Breast epithelium (tissue), 3 donors: ENCODE data around the gene FRMD6.

ENCODE experiments used
- POLR2A ChIP-seq: fragments of 450-650 bp; IDR thresholded peaks from one replicate; pipeline ENCODE4 v1.6.1; 2016; ENCODE audit warnings: antibody characterized with exemption, mild to moderate bottlenecking, moderate library complexity
- TF ChIP-seq, protein P1 (sequence below), 3 donors: fragments of 450-650 bp; IDR thresholded peaks; one replicate each; pipeline ENCODE4 v1.5.1; 2016 to 2017; ENCODE audit warnings: antibody characterized with exemption in 3 of 3, mild to moderate bottlenecking in 3 of 3, moderate library complexity in 3 of 3

- no peak for TF ChIP-seq POLR2A
- TF ChIP-seq, protein P1, sequence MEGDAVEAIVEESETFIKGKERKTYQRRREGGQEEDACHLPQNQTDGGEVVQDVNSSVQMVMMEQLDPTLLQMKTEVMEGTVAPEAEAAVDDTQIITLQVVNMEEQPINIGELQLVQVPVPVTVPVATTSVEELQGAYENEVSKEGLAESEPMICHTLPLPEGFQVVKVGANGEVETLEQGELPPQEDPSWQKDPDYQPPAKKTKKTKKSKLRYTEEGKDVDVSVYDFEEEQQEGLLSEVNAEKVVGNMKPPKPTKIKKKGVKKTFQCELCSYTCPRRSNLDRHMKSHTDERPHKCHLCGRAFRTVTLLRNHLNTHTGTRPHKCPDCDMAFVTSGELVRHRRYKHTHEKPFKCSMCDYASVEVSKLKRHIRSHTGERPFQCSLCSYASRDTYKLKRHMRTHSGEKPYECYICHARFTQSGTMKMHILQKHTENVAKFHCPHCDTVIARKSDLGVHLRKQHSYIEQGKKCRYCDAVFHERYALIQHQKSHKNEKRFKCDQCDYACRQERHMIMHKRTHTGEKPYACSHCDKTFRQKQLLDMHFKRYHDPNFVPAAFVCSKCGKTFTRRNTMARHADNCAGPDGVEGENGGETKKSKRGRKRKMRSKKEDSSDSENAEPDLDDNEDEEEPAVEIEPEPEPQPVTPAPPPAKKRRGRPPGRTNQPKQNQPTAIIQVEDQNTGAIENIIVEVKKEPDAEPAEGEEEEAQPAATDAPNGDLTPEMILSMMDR (IDR thresholded peaks at IDR 0.05): no peak
Measured at GRCh38 chr14:51666070-51666469, 14.4 kb downstream of the FRMD6 start.
